Measurements from ENCODE around the gene DMRTC1. TPM values are rescaled to one million over a fixed set of nuclear protein-coding genes. Genes with fewer than 3 reads are reported as not detected.
A peak's percentile ranks its signal among the peaks of the same experiment; 100 is the strongest.
"Not testable (repeated sequence)": the region's sequence is repeated elsewhere in the genome, so short reads cannot be mapped to it uniquely, and the experiment has no call there.

Gene DMRTC1
- total RNA-seq (2012; rRNA removed), result not detected in 2 replicates
- polyA plus RNA-seq (2012; rRNA removed), result not detected in 2 replicates
- polyA plus RNA-seq (2012; cell fraction: cytosol; rRNA removed), result not detected in 2 replicates
- polyA plus RNA-seq (2012; cell fraction: nucleus; rRNA removed; ENCODE audit: low replicate concordance), result not detected in 2 replicates
- not detected for Bru-seq, nascent RNA
- BruChase-seq, experiment 1, labeled RNA remaining after a 6-hour chase, result not detected
- not detected for BruChase-seq, experiment 2, labeled RNA remaining after a 2-hour chase
- long read RNA-seq, result 0 reads

- H2BK5ac ChIP-seq (ENCODE audit: low read depth, low read length, poor library complexity, severe bottlenecking); H2AK5ac ChIP-seq (ENCODE audit: low read depth, low read length); H3K36me3 ChIP-seq (ENCODE audit: control insufficient read depth, insufficient read depth, low read length); H3K27ac ChIP-seq (ENCODE audit: insufficient read depth, low read length); in situ Hi-C loops (cut with MboI; ENCODE audit: low sequenced_read_pairs); H2AFZ ChIP-seq (replicated peaks; ENCODE audit: low read length, poor library complexity); H3K9me3 ChIP-seq (ENCODE audit: control insufficient read depth, insufficient read depth, low read length); H4K20me1 ChIP-seq (ENCODE audit: insufficient read depth, low read length); H3K23ac ChIP-seq (ENCODE audit: low read depth, low read length); H2BK120ac ChIP-seq (ENCODE audit: low read depth, low read length); H4K91ac ChIP-seq (ENCODE audit: insufficient read depth, low read depth, low read length); H3K14ac ChIP-seq (replicated peaks; ENCODE audit: low read depth, low read length); H2BK15ac ChIP-seq (ENCODE audit: low read depth, low read length); H3K4me1 ChIP-seq (ENCODE audit: control insufficient read depth, insufficient read depth, low read length); BruUV-seq (replicated peaks); H3K4ac ChIP-seq (ENCODE audit: low read depth, low read length); intact Hi-C loops (cut with micrococcal nuclease); H3K18ac ChIP-seq (ENCODE audit: low read depth, low read length); H3K9me1 ChIP-seq (ENCODE audit: insufficient read depth, low read length); H4K8ac ChIP-seq (ENCODE audit: low read depth in 2 of 2, low read length in 2 of 2); H3K9ac ChIP-seq (ENCODE audit: low read depth, low read length); H3K27me3 ChIP-seq (ENCODE audit: control insufficient read depth, insufficient read depth, low read length); dilution Hi-C loops (cut with HindIII; ENCODE audit: low sequenced_read_pairs, unreplicated experiment); CTCF ChIA-PET; H3K79me1 ChIP-seq (ENCODE audit: low read depth in 1 of 2, low read length in 2 of 2); POLR2A ChIA-PET (ENCODE audit: unreplicated experiment); H2BK20ac ChIP-seq (ENCODE audit: low read depth, low read length); H4K5ac ChIP-seq (ENCODE audit: low read depth, low read length); H3K4me3 ChIP-seq (ENCODE audit: insufficient read depth, low read depth, low read length); H3K4me2 ChIP-seq (ENCODE audit: low read depth, low read length); H2AK9ac ChIP-seq (replicated peaks; ENCODE audit: low read depth, low read length, poor library complexity); DNase-seq; H3K56ac ChIP-seq (ENCODE audit: extremely low read depth, insufficient read depth, low read length): not testable (repeated sequence)
- peak; percentile 46; the same call in 1 of the 2 replicates for ATAC-seq (ENCODE audit: low read depth)
- no CpG with 5 or more reads among the region's 15 CpGs for WGBS, 2 experiments (ENCODE audit: extremely low coverage in 2 of 2, insufficient read length in 1 of 2)
Observed at GRCh38 chrX:72943819-72944169, at the start of gene DMRTC1. Gene DMRTC1, minus strand, starts transcription at chrX:72943837. Its CDS starts 68,143 bp downstream, at chrX:72875694.

- DNase-seq; H2AFZ ChIP-seq (replicated peaks; ENCODE audit: low read length, poor library complexity); H3K27me3 ChIP-seq (ENCODE audit: control insufficient read depth, insufficient read depth, low read length); H2BK120ac ChIP-seq (ENCODE audit: low read depth, low read length); H3K9me3 ChIP-seq (ENCODE audit: control insufficient read depth, insufficient read depth, low read length); BruUV-seq (replicated peaks); H2BK15ac ChIP-seq (ENCODE audit: low read depth, low read length); H4K91ac ChIP-seq (ENCODE audit: insufficient read depth, low read depth, low read length); H3K14ac ChIP-seq (replicated peaks; ENCODE audit: low read depth, low read length); H3K4ac ChIP-seq (ENCODE audit: low read depth, low read length); H3K4me3 ChIP-seq (ENCODE audit: insufficient read depth, low read depth, low read length); H4K20me1 ChIP-seq (ENCODE audit: insufficient read depth, low read length); H2BK5ac ChIP-seq (ENCODE audit: low read depth, low read length, poor library complexity, severe bottlenecking); H2BK20ac ChIP-seq (ENCODE audit: low read depth, low read length); H4K8ac ChIP-seq (ENCODE audit: low read depth in 2 of 2, low read length in 2 of 2); H3K9ac ChIP-seq (ENCODE audit: low read depth, low read length); dilution Hi-C loops (cut with HindIII; ENCODE audit: low sequenced_read_pairs, unreplicated experiment); H3K4me1 ChIP-seq (ENCODE audit: control insufficient read depth, insufficient read depth, low read length); H3K4me2 ChIP-seq (ENCODE audit: low read depth, low read length); ATAC-seq (ENCODE audit: low read depth); CTCF ChIA-PET; H2AK9ac ChIP-seq (replicated peaks; ENCODE audit: low read depth, low read length, poor library complexity); H4K5ac ChIP-seq (ENCODE audit: low read depth, low read length); H3K18ac ChIP-seq (ENCODE audit: low read depth, low read length); in situ Hi-C loops (cut with MboI; ENCODE audit: low sequenced_read_pairs); H3K27ac ChIP-seq (ENCODE audit: insufficient read depth, low read length); H3K9me1 ChIP-seq (ENCODE audit: insufficient read depth, low read length); H3K23ac ChIP-seq (ENCODE audit: low read depth, low read length); H3K79me1 ChIP-seq (ENCODE audit: low read depth in 1 of 2, low read length in 2 of 2); POLR2A ChIA-PET (ENCODE audit: unreplicated experiment); intact Hi-C loops (cut with micrococcal nuclease); H3K56ac ChIP-seq (ENCODE audit: extremely low read depth, insufficient read depth, low read length); H3K36me3 ChIP-seq (ENCODE audit: control insufficient read depth, insufficient read depth, low read length); H2AK5ac ChIP-seq (ENCODE audit: low read depth, low read length): not testable (repeated sequence)
- WGBS, 2 experiments (ENCODE audit: extremely low coverage in 2 of 2, insufficient read length in 1 of 2), result no CpG with 5 or more reads among the region's 5 CpGs
Observed at GRCh38 chrX:72980894-72981469, 37.3 kb upstream of the DMRTC1 start.

Data from IMR-90 (cell line).